ENCODE results near the gene MEIKIN. TPM values are rescaled to one million over a fixed set of nuclear protein-coding genes. Genes with fewer than 3 reads are reported as not detected.

MEIKIN gene
- total and polyA plus RNA-seq, 2 of the 8 experiments (the other 6 are each of a cell fraction or from before 2014, with no cell fraction given), result not detected

GRCh38 chr5:131977212-131977604 lies 31.7 kb upstream of the MEIKIN start (continued):
- TF ChIP-seq, protein P1, sequence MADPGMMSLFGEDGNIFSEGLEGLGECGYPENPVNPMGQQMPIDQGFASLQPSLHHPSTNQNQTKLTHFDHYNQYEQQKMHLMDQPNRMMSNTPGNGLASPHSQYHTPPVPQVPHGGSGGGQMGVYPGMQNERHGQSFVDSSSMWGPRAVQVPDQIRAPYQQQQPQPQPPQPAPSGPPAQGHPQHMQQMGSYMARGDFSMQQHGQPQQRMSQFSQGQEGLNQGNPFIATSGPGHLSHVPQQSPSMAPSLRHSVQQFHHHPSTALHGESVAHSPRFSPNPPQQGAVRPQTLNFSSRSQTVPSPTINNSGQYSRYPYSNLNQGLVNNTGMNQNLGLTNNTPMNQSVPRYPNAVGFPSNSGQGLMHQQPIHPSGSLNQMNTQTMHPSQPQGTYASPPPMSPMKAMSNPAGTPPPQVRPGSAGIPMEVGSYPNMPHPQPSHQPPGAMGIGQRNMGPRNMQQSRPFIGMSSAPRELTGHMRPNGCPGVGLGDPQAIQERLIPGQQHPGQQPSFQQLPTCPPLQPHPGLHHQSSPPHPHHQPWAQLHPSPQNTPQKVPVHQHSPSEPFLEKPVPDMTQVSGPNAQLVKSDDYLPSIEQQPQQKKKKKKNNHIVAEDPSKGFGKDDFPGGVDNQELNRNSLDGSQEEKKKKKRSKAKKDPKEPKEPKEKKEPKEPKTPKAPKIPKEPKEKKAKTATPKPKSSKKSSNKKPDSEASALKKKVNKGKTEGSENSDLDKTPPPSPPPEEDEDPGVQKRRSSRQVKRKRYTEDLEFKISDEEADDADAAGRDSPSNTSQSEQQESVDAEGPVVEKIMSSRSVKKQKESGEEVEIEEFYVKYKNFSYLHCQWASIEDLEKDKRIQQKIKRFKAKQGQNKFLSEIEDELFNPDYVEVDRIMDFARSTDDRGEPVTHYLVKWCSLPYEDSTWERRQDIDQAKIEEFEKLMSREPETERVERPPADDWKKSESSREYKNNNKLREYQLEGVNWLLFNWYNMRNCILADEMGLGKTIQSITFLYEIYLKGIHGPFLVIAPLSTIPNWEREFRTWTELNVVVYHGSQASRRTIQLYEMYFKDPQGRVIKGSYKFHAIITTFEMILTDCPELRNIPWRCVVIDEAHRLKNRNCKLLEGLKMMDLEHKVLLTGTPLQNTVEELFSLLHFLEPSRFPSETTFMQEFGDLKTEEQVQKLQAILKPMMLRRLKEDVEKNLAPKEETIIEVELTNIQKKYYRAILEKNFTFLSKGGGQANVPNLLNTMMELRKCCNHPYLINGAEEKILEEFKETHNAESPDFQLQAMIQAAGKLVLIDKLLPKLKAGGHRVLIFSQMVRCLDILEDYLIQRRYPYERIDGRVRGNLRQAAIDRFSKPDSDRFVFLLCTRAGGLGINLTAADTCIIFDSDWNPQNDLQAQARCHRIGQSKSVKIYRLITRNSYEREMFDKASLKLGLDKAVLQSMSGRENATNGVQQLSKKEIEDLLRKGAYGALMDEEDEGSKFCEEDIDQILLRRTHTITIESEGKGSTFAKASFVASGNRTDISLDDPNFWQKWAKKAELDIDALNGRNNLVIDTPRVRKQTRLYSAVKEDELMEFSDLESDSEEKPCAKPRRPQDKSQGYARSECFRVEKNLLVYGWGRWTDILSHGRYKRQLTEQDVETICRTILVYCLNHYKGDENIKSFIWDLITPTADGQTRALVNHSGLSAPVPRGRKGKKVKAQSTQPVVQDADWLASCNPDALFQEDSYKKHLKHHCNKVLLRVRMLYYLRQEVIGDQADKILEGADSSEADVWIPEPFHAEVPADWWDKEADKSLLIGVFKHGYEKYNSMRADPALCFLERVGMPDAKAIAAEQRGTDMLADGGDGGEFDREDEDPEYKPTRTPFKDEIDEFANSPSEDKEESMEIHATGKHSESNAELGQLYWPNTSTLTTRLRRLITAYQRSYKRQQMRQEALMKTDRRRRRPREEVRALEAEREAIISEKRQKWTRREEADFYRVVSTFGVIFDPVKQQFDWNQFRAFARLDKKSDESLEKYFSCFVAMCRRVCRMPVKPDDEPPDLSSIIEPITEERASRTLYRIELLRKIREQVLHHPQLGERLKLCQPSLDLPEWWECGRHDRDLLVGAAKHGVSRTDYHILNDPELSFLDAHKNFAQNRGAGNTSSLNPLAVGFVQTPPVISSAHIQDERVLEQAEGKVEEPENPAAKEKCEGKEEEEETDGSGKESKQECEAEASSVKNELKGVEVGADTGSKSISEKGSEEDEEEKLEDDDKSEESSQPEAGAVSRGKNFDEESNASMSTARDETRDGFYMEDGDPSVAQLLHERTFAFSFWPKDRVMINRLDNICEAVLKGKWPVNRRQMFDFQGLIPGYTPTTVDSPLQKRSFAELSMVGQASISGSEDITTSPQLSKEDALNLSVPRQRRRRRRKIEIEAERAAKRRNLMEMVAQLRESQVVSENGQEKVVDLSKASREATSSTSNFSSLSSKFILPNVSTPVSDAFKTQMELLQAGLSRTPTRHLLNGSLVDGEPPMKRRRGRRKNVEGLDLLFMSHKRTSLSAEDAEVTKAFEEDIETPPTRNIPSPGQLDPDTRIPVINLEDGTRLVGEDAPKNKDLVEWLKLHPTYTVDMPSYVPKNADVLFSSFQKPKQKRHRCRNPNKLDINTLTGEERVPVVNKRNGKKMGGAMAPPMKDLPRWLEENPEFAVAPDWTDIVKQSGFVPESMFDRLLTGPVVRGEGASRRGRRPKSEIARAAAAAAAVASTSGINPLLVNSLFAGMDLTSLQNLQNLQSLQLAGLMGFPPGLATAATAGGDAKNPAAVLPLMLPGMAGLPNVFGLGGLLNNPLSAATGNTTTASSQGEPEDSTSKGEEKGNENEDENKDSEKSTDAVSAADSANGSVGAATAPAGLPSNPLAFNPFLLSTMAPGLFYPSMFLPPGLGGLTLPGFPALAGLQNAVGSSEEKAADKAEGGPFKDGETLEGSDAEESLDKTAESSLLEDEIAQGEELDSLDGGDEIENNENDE (IDR thresholded peaks at IDR 0.05; ENCODE audit: insufficient replicate concordance, low read length), result no peak
- no peak for TF ChIP-seq GABPA (IDR thresholded peaks at IDR 0.05; ENCODE audit: borderline replicate concordance, insufficient read depth, low read length)
- TF ChIP-seq JUND (IDR thresholded peaks at IDR 0.05; ENCODE audit: low read length), result no peak
- TF ChIP-seq BCL11A (IDR thresholded peaks at IDR 0.05; ENCODE audit: low read depth in 2 of 2, low read length in 2 of 2), result no peak
- TF ChIP-seq ATF3 (IDR thresholded peaks at IDR 0.05; ENCODE audit: insufficient read depth, low read depth, low read length), result no peak
- no peak for TF ChIP-seq SP1 (IDR thresholded peaks at IDR 0.05; ENCODE audit: low read depth, low read length)
- no peak for TF ChIP-seq TBP (IDR thresholded peaks at IDR 0.05; ENCODE audit: low read depth, low read length)
- no peak for TF ChIP-seq CBX8 (IDR thresholded peaks at IDR 0.05; ENCODE audit: borderline replicate concordance, low read depth, low read length)
- no peak for TF ChIP-seq SAP30 (IDR thresholded peaks at IDR 0.05; ENCODE audit: insufficient read depth, insufficient replicate concordance, low read length)
